Right lobe of liver (tissue), 4 donors: ENCODE data around the gene ANKRD11.

Source experiments
- CTCF ChIP-seq, 4 donors: fragments of 200-600 bp in 3 of 4; fragments of 450-650 bp in 1 of 4; IDR thresholded peaks; one replicate each; pipeline versions ENCODE4 v1.5.1 to v1.8.0; 2016 to 2022; ENCODE audit warnings: antibody characterized with exemption in 4 of 4, mild to moderate bottlenecking in 2 of 4
- POLR2A ChIP-seq: fragments of 450-650 bp; IDR thresholded peaks from one replicate; pipeline ENCODE4 v1.6.1; 2017; ENCODE audit warnings: antibody characterized with exemption, mild to moderate bottlenecking
- donor health status: DM: no; HTN: no; CAD: no.
- donor health status: DM: no; HTN: no; CAD: no.
- donor health status: DM: no; HTN: yes; CAD: no.

GRCh38 chr16:89270666-89271345 lies 219.6 kb downstream of the ANKRD11 start:
- TF ChIP-seq POLR2A = no peak
- TF ChIP-seq CTCF (IDR thresholded peaks at IDR 0.05) = no peak
